Neuron (in vitro differentiated cells): Measurements from ENCODE around the gene KLK1.
"Not testable (repeated sequence)": the region's sequence is repeated elsewhere in the genome, so short reads cannot be mapped to it uniquely, and the experiment has no call there.

Experiments
- H2AFZ ChIP-seq: one replicate; pipeline ENCODE4 v1.6.1; 2013; ENCODE audit warnings: low read depth, mild to moderate bottlenecking, inconsistent platforms, low read length, moderate library complexity
- H3K27me3 ChIP-seq: one replicate; pipeline ENCODE4 v1.6.1; 2013; ENCODE audit warnings: low read length; ENCODE audit not compliant: insufficient read depth
- H3K36me3 ChIP-seq: one replicate; pipeline ENCODE4 v1.6.1; 2013; ENCODE audit warnings: low read length; ENCODE audit not compliant: insufficient read depth
- H3K4me1 ChIP-seq: one replicate; pipeline ENCODE4 v1.6.1; 2013; ENCODE audit warnings: low read length; ENCODE audit not compliant: insufficient read depth
- H3K4me3 ChIP-seq: 2 replicates; pipeline ENCODE4 v1.5.1; 2013; ENCODE audit warnings: mild to moderate bottlenecking, low read length, moderate library complexity
- H3K9me3 ChIP-seq: one replicate; pipeline ENCODE4 v1.6.1; 2013; ENCODE audit warnings: low read length

KLK1 gene

DNA sequence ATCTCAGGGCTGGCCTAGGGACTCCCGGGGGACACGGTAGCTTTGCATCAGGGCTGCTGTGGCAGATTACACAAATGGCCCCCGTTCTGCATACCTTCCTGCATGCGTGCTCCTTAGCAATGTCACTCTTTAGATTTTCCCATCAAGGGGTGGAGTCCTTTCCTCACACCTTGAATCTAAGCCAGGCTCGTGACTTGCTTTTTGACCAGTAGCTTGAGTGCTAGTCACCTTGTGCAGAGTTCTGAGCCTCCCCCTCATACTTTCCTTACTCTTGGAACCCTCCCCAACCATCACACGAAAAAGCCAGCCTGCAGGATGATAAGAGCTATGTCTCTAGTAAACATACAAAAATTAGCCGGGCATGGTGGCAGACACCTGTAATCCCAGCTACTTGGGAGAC is 50.1 kb downstream of the KLK1 start:
- not testable (repeated sequence) for H3K36me3 ChIP-seq, H3K9me3 ChIP-seq, H2AFZ ChIP-seq, H3K4me3 ChIP-seq
- peaks cover 14% of the 10 kb centered on the region for H3K27me3 ChIP-seq
- H3K4me1 ChIP-seq, result peaks cover 11% of the 10 kb centered on the region

DNA sequence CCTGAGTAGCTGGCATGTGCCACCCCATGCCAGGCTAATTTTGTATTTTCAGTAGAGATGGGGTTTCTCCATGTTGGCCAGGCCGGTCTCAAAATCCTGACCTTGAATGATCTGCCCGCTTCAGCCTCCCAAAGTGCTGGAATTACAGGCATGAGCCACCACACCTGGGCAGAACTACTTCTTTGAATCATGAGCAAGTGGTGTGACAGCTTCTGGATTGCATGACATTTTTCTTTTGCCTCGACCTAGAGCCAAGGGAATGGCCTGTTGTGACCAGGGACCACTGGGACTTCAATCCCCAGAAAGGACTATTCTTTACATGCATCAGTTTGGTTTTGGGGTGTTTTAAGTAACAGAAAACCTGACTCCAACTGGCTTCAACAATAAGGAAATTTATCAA is 50.7 kb downstream of the KLK1 start:
- not testable (repeated sequence) for H2AFZ ChIP-seq, H3K4me3 ChIP-seq, H3K4me1 ChIP-seq, H3K27me3 ChIP-seq, H3K36me3 ChIP-seq, H3K9me3 ChIP-seq

DNA sequence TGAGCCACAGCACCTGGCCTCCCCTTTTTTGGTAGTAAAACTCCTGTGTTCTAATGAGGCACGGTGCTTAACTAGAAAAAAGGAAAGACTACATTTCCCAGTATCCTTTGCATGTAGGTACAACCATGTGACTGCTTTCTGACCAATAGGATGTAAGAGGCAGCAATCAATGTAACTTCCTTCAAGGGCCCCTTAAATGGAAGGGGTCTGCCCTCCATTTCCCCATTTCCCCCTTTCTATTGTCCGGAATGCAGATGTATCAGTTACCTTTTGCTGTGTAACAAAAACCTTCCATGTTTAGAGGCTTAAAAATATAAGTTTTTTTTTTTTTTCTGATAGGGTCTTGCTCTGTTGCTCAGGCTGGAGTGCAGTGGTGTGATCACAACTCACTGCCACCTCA is 51.1 kb downstream of the KLK1 start:
- Histone ChIP-seq H3K4me1 (peaks cover 1% of the 10 kb centered on the region), H2AFZ (no peak overlapping the region), H3K4me3 (no peak overlapping the region), H3K27me3 (peaks cover 7% of the 10 kb centered on the region), H3K36me3 (no peaks in the 10 kb centered on the region), H3K9me3 (no peaks in the 10 kb centered on the region)

DNA sequence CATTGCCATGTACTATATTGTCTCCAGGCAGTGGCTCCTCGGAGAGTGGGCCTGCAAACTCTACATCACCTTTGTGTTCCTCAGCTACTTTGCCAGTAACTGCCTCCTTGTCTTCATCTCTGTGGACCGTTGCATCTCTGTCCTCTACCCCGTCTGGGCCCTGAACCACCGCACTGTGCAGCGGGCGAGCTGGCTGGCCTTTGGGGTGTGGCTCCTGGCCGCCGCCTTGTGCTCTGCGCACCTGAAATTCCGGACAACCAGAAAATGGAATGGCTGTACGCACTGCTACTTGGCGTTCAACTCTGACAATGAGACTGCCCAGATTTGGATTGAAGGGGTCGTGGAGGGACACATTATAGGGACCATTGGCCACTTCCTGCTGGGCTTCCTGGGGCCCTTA is 52.7 kb downstream of the KLK1 start:
- Histone ChIP-seq H3K4me1 (no peaks in the 10 kb centered on the region), H3K36me3 (no peaks in the 10 kb centered on the region), H3K27me3 (peaks cover 5% of the 10 kb centered on the region), H3K9me3 (no peaks in the 10 kb centered on the region), H2AFZ (no peak overlapping the region), H3K4me3 (no peak overlapping the region)

DNA sequence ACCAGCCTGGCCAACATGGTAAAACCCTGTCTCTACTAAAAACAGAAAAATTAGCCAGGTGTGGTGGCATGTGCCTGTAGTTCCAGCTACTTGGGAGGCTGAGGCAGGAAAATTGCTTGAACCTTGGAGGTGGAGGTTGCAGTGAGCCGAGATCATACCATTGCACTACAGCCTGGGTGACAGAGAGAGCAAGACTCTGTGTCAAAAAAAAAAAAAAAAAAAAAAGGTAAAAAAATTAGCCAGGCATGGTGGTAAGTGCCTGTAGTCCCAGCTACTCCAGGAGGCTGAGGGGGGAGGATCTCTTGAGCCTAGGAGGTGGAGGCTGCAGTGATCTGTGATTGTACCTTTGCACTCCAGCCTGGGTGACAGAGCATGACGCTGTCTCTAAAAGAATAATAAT is 53.4 kb downstream of the KLK1 start, which contains the start of gene GPR32:
TSS of gene GPR32 (plus strand) at position 301 of the 400 bp plus-strand sequence. CDS start 137 bp downstream, outside the sequence.
- not testable (repeated sequence) for H3K27me3 ChIP-seq, H3K4me3 ChIP-seq, H3K4me1 ChIP-seq, H3K9me3 ChIP-seq, H3K36me3 ChIP-seq, H2AFZ ChIP-seq
